Measurements from ENCODE around the gene PTPRD. TPM values are rescaled to one million over a fixed set of nuclear protein-coding genes. Genes with fewer than 3 reads are reported as not detected.

Gene PTPRD
- total RNA-seq, 1 donor, result 11.5 TPM

- H3K4me3 ChIP-seq (ENCODE audit: low read depth, low read length), result no peak overlapping the region
- TF ChIP-seq CTCF (IDR thresholded peaks at IDR 0.05; ENCODE audit: insufficient read depth, low read length), result no peak
- no peak for DNase-seq (ENCODE audit: low read depth)
These were observed 1571.0 kb downstream of the PTPRD start for GRCh38 chr9:9041756-9042155.

GRCh38 chr9:9033022-9033421 is 1579.8 kb downstream of the PTPRD start:
- no peak overlapping the region for H3K4me3 ChIP-seq (ENCODE audit: low read depth, low read length)
- no peak for DNase-seq (ENCODE audit: low read depth)
- no peak for TF ChIP-seq CTCF (IDR thresholded peaks at IDR 0.05; ENCODE audit: insufficient read depth, low read length)

GRCh38 chr9:9016597-9016996 is 1596.2 kb downstream of the PTPRD start:
- TF ChIP-seq CTCF (IDR thresholded peaks at IDR 0.05; ENCODE audit: insufficient read depth, low read length), result no peak
- DNase-seq (ENCODE audit: low read depth), result no peak
- no peak overlapping the region for H3K4me3 ChIP-seq (ENCODE audit: low read depth, low read length)

GRCh38 chr9:9004810-9005209 is 1608.0 kb downstream of the PTPRD start:
- no peak overlapping the region for H3K4me3 ChIP-seq (ENCODE audit: low read depth, low read length)
- no peak for DNase-seq (ENCODE audit: low read depth)
- no peak for TF ChIP-seq CTCF (IDR thresholded peaks at IDR 0.05; ENCODE audit: insufficient read depth, low read length)

GRCh38 chr9:9002826-9003583 is 1609.8 kb downstream of the PTPRD start:
- H3K4me3 ChIP-seq (ENCODE audit: low read depth, low read length), result no peak overlapping the region
- peak; percentile 22 for DNase-seq (ENCODE audit: low read depth)
- TF ChIP-seq CTCF (IDR thresholded peaks at IDR 0.05; ENCODE audit: insufficient read depth, low read length), result peak; percentile 9

GRCh38 chr9:8980496-8981013 is 1632.2 kb downstream of the PTPRD start:
- DNase-seq (ENCODE audit: low read depth), result no peak
- H3K4me3 ChIP-seq (ENCODE audit: low read depth, low read length), result no peak overlapping the region
- TF ChIP-seq CTCF (IDR thresholded peaks at IDR 0.05; ENCODE audit: insufficient read depth, low read length), result no peak
